Hepatocyte (in vitro differentiated cells): ENCODE results near the gene IGFBP7. TPM values are rescaled to one million over a fixed set of nuclear protein-coding genes. Genes with fewer than 3 reads are reported as not detected.

Experiments used
- DNase-seq: peaks from one replicate; pipeline ENCODE4 v3.0.0-alpha.2; 2016; ENCODE audit warnings: low spot score
- H2AFZ ChIP-seq: fragments of 200-600 bp; sonication (generic); 2 replicates; pipeline ENCODE4 v1.6.0; 2016; ENCODE audit warnings: antibody characterized with exemption, mild to moderate bottlenecking
- H3K27ac ChIP-seq: fragments of 200-600 bp; sonication (generic); 2 replicates; pipeline ENCODE4 v1.5.1; 2016; ENCODE audit warnings: mild to moderate bottlenecking
- H3K27me3 ChIP-seq: fragments of 200-600 bp; sonication (generic); 2 replicates; pipeline ENCODE4 v1.6.1; 2016
- H3K36me3 ChIP-seq: fragments of 200-600 bp; sonication (generic); replicated peaks from 2 replicates; pipeline ENCODE4 v1.5.1; 2016; ENCODE audit warnings: low read depth; ENCODE audit not compliant: insufficient read depth
- H3K4me1 ChIP-seq: fragments of 200-600 bp; sonication (generic); 2 replicates; pipeline ENCODE4 v1.5.1; 2016; ENCODE audit warnings: mild to moderate bottlenecking, moderate library complexity; ENCODE audit not compliant: insufficient read depth
- H3K4me2 ChIP-seq: fragments of 200-600 bp; sonication (generic); 2 replicates; pipeline ENCODE4 v1.6.0; 2016
- H3K4me3 ChIP-seq: fragments of 200-600 bp; sonication (generic); 2 replicates; pipeline ENCODE4 v1.5.1; 2016; ENCODE audit warnings: mild to moderate bottlenecking
- H3K79me2 ChIP-seq: fragments of 200-600 bp; sonication (generic); 2 replicates; pipeline ENCODE4 v1.6.0; 2017; ENCODE audit warnings: mild to moderate bottlenecking
- H3K9me2 ChIP-seq: fragments of 200-600 bp; sonication (generic); replicated peaks from 2 replicates; pipeline ENCODE4 v1.6.0; 2017; ENCODE audit warnings: mild to moderate bottlenecking; ENCODE audit not compliant: insufficient read depth
- H3K9me3 ChIP-seq: fragments of 200-600 bp; sonication (generic); 2 replicates; pipeline ENCODE4 v1.5.1; 2016; ENCODE audit warnings: low read depth, mild to moderate bottlenecking
- H4K20me1 ChIP-seq: fragments of 200-600 bp; sonication (generic); 2 replicates; pipeline ENCODE4 v1.6.0; 2016; ENCODE audit warnings: mild to moderate bottlenecking; ENCODE audit not compliant: insufficient read depth, poor library complexity, severe bottlenecking
- CTCF ChIP-seq: fragments of 200-600 bp; sonication (generic); IDR thresholded peaks from 2 replicates; pipeline ENCODE4 v1.5.1; 2016; ENCODE audit warnings: antibody characterized with exemption, mild to moderate bottlenecking; ENCODE audit not compliant: poor library complexity
- EZH2 ChIP-seq: fragments of 200-600 bp; sonication (generic); IDR thresholded peaks from 2 replicates; pipeline ENCODE4 v1.6.1; 2016; ENCODE audit warnings: antibody characterized with exemption, mild to moderate bottlenecking, borderline replicate concordance
- EZH2phosphoT487 ChIP-seq: fragments of 200-600 bp; sonication (generic); IDR thresholded peaks from one replicate; pipeline ENCODE4 v1.6.1; 2018; ENCODE audit warnings: antibody characterized with exemption, mild to moderate bottlenecking, low read depth, moderate library complexity; ENCODE audit not compliant: unreplicated experiment, severe bottlenecking
- WGBS: methylation state at CpG from one replicate; pipeline ENCODE4 v1.1.6; 2016; ENCODE audit warnings: low lambda C conversion rate; ENCODE audit errors: missing lambda C conversion rate; 5-methylcytosine and 5-hydroxymethylcytosine counted together
- polyA plus RNA-seq: library from polyadenylated mRNA; unstranded; fragments of >200 nt; fragmentation: Nextera tagmentation; extraction: Ambion mirVana; gene quantifications from 2 replicates; pipeline ENCODE4 v1.2.1, GENCODE V29; 2016
- total RNA-seq: library from RNA; depleted of rRNA; stranded (reverse); fragments of >200 nt; gene quantifications from 2 replicates; pipeline ENCODE4 v1.2.3, GENCODE V29; 2014

Gene IGFBP7
- total and polyA plus RNA-seq, 2 experiments from 2014 or later: 73.4 to 122 TPM

DNA sequence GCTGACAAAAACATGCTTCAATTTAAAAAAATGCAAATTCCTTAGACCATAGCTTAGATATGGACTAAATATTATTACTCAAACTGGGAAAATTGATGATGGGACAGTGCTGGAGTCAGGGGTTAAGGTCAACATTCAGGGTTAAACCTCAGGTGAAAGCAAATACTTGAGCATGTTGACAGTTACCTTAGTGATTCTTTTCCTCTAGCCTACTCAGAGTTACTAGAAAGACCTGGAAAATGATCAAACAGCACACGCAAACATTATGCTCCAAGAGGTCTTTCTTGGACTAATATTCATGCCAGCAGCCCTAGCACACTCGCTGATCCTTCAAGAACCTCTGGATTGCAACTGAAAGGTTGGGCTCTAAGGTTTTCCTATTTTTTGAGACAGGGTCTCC is 10.8 kb downstream of the IGFBP7 start:
- H3K4me2 ChIP-seq: no peak overlapping the region
- no peak for TF ChIP-seq CTCF
- no peak for TF ChIP-seq EZH2phosphoT487
- no peak for TF ChIP-seq EZH2
- no peaks in the 10 kb centered on the region for H4K20me1 ChIP-seq

DNA sequence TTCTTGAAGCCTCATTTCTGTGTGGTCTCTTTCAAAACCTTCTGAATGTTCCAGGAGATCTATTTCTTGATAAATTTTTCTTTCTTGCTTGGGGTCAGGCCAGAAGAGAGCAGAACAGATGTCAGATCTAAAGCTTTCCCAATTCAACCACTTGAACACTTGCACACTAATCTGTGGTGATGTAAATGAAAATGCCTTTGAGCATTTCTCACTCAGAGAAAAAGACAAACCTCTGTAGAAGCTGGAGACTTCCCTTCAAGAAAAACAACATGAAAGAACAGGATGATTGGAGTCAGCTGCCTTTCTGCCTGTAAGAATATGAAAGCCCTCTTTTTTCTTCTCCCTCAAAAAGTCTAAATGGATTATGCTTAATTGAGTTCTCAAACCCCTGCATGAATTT is 11.2 kb downstream of the IGFBP7 start:
- H4K20me1 ChIP-seq: no peaks in the 10 kb centered on the region
- no peak overlapping the region for H3K4me3 ChIP-seq
- H3K79me2 ChIP-seq: no peaks in the 10 kb centered on the region
- TF ChIP-seq CTCF (no peak), EZH2 (no peak), EZH2phosphoT487 (no peak)
- H3K9me3 ChIP-seq: no peaks in the 10 kb centered on the region
- no peaks in the 10 kb centered on the region for H3K36me3 ChIP-seq
- H2AFZ ChIP-seq: no peak overlapping the region
- no peaks in the 10 kb centered on the region for H3K9me2 ChIP-seq
- H3K4me2 ChIP-seq: no peak overlapping the region
- no peak for DNase-seq
- no peaks in the 10 kb centered on the region for H3K27me3 ChIP-seq
- H3K4me1 ChIP-seq: peaks cover 32% of the 10 kb centered on the region
- H3K27ac ChIP-seq: peak overlapping the region; percentile 45

More for the DNA sequence above, 10.8 kb downstream of the IGFBP7 start:
- no peaks in the 10 kb centered on the region for H3K9me3 ChIP-seq
- no peaks in the 10 kb centered on the region for H3K79me2 ChIP-seq
- H2AFZ ChIP-seq: no peak overlapping the region
- WGBS: 66% methylated on average over 2 of the region's 2 CpGs
- H3K36me3 ChIP-seq: no peaks in the 10 kb centered on the region
- no peak for DNase-seq
- H3K27me3 ChIP-seq: no peaks in the 10 kb centered on the region
- H3K27ac ChIP-seq: peak overlapping the region; percentile 45
- H3K4me1 ChIP-seq: peaks cover 32% of the 10 kb centered on the region
- no peaks in the 10 kb centered on the region for H3K9me2 ChIP-seq
- H3K4me3 ChIP-seq: no peak overlapping the region

GRCh38 chr4:57098415-57098814 is 11.8 kb downstream of the IGFBP7 start:
- H3K4me2 ChIP-seq: no peak overlapping the region
- no peak for TF ChIP-seq CTCF
- no peak for TF ChIP-seq EZH2phosphoT487
- TF ChIP-seq EZH2: no peak
- peak overlapping the region; percentile 4 for H3K27ac ChIP-seq
- H3K9me3 ChIP-seq: no peaks in the 10 kb centered on the region
- no peaks in the 10 kb centered on the region for H3K79me2 ChIP-seq
- no peak overlapping the region for H3K4me3 ChIP-seq
- no peaks in the 10 kb centered on the region for H4K20me1 ChIP-seq
- no peaks in the 10 kb centered on the region for H3K27me3 ChIP-seq
- 52% methylated on average over 5 of the region's 5 CpGs for WGBS
- H3K9me2 ChIP-seq: no peaks in the 10 kb centered on the region
- H3K36me3 ChIP-seq: no peaks in the 10 kb centered on the region
- DNase-seq: no peak
- H3K4me1 ChIP-seq: peaks cover 32% of the 10 kb centered on the region
- no peak overlapping the region for H2AFZ ChIP-seq

- H3K4me2 ChIP-seq: no peak overlapping the region
- no peaks in the 10 kb centered on the region for H3K79me2 ChIP-seq
- no peaks in the 10 kb centered on the region for H3K27me3 ChIP-seq
- H2AFZ ChIP-seq: no peak overlapping the region
- no peak overlapping the region for H3K27ac ChIP-seq
- peaks cover 30% of the 10 kb centered on the region for H3K4me1 ChIP-seq
- WGBS: 80% methylated on average over 2 of the region's 2 CpGs
- H3K9me2 ChIP-seq: no peaks in the 10 kb centered on the region
- no peaks in the 10 kb centered on the region for H4K20me1 ChIP-seq
- TF ChIP-seq EZH2: no peak
- TF ChIP-seq CTCF: no peak
- TF ChIP-seq EZH2phosphoT487: no peak
- no peaks in the 10 kb centered on the region for H3K9me3 ChIP-seq
- no peaks in the 10 kb centered on the region for H3K36me3 ChIP-seq
- DNase-seq: no peak
- no peak overlapping the region for H3K4me3 ChIP-seq
Measured at GRCh38 chr4:57097711-57098110, 12.5 kb downstream of the IGFBP7 start.
